GM19324 (cell line): ENCODE results near the gene DDX46.

ENCODE experiments used
- ATAC-seq: cut with Tn5 transposase; IDR thresholded peaks from one replicate; pipeline ENCODE4 v1.9.1; 2021; ENCODE audit warnings: mild to moderate bottlenecking, moderate library complexity; ENCODE audit not compliant: unreplicated experiment, low FRiP score

Gene DDX46

DNA sequence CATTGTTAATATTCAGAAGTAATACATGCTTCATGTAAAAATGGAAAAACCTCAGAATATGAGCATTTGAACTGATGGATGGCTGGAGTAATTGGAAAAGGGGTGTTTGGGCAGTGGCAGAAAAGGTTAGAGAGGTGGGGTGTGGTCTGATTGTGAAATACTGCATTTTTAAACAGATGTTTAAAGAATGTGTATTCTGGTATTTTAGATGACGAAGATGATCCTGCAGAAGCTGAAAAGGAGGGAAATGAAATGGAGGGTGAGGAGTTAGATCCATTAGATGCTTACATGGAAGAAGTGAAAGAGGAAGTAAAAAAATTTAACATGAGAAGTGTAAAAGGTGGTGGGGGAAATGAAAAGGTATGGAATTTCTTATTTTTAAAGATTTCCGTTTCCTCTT is 18.8 kb downstream of the DDX46 start:
- ATAC-seq, result no peak

DNA sequence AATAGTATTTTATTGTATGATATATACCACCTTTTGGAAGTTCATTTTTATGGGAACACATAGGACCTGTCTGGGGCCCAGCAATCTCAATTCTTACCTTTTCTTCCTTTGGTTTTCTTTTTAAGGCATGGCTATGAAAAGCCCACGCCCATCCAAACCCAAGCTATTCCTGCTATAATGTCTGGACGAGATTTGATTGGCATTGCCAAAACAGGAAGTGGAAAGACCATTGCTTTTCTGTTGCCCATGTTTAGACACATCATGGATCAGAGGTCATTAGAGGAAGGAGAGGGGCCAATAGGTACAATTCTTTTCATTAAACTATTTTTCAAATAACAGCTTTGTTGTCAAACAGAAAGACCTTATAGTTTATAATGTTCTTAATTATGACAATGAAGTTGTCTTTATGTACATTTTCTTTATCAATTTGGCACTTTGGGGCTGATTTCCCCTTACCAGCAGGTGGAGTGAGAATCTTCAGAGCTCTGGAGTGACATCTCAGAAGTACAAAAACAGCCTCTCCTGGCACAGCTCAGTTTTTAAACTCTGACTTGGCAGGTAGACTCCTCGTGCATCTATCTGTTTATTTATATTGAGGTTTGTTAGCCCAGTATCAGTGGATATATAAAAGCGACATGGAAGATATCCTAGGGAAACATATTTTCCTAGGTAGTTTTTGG is 25.8 kb downstream of the DDX46 start:
- ATAC-seq, result no peak

DNA sequence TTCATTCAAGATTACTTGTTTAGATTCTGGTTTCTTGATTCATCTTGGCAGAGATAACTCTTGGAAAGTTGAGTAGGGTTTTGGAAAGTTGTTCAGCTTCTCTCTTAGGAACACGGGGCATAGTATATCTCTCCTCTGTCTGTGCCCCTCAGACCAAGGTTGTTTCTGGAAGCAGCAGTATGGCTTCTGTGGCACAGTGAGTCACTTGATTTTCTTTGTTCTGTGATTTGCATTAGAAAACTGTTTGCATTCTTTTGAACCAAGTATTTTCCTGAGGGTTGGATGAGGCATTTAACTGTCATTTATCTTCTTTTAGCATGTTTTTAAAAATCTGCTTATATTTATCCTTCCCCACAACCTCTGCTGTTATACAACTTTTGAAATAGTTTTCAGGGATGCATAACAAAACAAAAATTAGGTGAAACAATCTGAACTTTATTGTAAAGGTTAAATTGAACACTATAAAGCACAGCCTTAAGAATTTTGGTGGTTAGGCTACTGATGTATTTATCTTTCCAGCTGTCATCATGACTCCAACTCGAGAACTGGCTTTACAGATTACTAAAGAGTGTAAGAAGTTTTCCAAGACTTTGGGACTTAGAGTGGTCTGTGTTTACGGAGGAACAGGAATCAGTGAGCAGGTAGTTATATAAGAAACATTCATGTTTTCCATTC is 26.5 kb downstream of the DDX46 start:
- no peak for ATAC-seq

DNA sequence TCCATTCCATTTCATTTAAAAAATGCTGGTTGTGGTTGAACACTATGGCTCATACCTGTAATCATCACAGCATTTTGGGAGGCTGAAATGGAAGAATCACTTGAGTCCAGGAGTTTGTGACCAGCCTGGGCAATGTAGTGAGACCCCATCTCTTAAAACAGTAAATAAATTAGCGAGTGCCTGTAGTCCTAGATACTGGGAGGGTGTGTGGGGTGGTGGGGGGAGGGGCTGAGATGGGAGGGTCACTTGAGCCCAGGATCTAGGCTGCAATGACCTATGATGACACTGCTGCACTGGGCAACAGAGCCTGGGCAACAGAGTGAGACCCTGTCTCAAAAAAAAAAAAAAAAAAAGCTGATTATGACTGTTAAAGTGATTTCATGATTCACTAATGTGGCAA is 29.1 kb downstream of the DDX46 start:
- no peak for ATAC-seq

DNA sequence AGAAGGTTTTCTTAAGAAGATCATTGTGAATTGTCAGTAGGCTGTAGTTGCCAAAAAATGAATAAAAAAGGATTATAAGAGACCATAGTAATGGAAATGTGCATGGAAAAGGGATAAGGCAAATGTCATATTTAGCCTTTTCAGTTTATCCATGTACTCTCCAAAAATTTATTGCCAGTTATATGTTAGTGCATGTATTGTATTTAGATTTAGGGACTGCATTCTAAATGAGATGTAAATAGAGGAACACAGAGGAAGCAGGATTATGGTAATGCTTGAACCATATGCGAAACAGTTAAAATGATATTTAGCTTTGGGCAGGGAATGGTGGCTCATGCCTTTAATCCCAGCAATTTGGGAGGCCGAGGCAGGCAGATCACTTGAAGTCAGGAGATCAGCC is 33.0 kb downstream of the DDX46 start:
- ATAC-seq, result no peak

DNA sequence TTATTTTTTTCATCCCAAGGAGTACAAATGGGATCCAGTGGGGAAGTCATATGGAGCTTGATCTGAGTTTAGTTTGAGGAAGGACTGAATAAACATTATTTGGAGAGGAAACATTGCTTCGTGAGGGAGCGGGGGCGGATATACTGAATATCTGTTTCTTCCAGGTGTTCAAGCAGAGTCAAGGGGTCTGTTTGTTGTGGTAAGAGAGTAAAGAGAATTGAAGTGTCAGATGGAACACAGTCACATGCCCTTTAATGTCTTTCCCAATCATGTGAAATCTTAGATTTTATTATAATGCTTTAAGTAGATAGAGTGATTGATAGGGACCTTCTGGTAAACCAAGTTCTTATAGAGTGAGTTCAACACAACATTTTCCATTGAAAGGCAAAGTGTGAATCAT is 33.7 kb downstream of the DDX46 start:
- ATAC-seq, result no peak

DNA sequence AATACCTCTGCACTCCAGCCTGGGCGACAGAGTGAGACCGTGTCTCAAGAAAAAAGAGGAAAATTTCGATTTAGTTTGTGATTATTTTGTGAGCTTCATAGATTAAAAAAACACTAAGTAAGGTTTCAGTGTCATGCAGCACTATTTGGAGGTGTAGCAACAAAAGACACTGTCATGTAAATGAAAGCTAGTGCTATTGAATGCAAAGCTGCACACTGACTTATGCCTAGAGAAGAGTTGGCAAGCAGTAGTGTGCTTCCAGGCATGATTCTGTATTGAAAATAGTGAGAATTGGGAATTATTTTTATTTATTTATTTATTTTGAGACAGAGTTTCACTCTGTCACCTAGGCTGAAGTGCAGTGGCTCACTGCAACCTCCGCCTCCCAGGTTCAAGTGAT is 34.5 kb downstream of the DDX46 start:
- ATAC-seq, result no peak

DNA sequence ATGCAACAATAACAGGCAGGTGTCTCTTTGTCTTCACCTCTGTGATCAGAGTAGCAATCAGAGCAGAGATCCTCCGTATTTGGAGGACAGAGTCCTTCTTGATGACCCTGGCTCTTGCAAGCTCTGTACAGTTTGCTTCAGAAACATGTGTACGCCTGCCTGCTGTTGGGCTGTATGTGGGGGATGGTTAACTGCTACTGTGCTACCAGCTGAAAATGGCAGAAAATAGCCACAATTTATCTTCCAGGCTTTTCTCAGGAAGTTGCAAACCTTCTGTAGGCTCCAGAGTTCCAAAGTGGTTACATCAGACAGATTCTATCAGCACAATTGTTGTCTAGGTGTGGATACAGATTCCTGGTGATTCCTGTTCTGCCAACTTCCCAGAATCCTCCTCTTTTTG is 35.5 kb downstream of the DDX46 start:
- ATAC-seq, result no peak

DNA sequence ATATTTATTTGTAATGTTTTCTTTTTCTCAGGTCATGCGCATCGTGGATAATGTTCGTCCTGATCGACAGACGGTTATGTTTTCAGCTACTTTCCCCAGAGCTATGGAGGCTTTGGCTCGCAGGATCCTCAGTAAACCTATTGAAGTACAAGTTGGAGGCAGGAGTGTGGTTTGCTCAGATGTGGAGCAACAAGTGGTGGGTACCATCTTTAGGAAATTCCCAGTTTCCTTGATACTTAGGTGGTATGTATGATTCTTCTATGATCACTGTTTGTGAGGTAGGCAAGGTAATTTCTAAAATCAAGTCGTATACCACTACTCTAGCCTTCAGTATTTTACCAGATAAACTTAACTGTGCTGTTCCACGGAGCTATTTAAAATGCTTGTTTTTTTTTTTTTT is 36.2 kb downstream of the DDX46 start:
- ATAC-seq, result no peak

DNA sequence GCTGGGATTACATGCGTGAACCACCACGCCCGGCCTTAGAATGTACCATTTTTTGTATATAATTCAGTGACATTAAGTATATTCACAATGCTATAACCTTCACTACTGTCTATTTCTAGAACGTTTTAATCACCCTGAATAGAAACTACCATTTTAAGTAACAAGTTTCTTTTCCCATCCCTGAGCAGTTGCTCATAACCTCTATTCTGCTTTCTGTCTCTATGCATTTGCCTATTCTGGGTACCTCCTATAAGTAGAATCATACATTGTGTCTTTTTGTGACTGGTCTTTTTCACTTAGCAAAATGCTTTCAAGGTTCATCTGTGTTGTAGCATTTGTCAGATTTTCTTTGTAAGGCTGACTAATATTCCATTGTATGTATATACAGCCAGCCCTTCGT is 39.9 kb downstream of the DDX46 start:
- ATAC-seq, result no peak

DNA sequence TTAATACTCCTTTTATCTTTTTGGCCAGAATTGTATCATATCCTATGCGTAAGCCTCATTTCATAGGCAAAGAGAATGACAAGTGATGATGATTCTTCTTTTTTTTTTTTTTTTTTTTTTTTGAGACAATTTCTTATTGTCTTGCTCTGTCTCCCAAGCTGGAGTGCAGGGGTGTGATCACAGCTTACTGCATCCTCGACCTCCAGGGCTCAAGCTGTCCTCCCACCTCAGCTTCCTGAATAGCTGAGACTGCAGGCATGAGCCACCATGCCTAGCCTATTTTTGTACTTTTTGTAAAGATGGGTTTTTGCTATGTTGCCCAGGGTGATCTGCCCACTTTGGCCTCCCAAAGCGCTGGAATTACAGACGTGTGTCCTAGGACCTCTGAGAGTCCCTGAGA is 45.2 kb downstream of the DDX46 start:
- no peak for ATAC-seq

DNA sequence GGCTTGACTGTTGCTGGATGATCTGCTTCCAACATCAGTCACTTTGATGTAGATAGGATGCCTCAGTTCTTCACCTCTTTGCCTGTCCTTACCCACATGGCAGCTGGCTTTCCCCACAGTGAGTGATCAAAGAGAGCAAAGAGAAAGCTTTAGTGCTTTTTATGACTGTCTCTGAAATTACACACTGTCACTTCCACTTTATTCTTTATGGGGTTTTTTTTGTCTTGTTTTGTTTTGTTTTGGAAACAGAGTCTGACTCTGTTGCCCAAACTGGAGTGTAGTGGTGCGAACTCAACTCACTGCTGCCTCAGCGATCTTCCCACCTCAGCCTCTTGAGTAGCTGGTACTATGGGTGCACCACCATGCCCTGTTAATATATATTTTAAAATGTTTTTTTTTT is 54.8 kb downstream of the DDX46 start:
- no peak for ATAC-seq

DNA sequence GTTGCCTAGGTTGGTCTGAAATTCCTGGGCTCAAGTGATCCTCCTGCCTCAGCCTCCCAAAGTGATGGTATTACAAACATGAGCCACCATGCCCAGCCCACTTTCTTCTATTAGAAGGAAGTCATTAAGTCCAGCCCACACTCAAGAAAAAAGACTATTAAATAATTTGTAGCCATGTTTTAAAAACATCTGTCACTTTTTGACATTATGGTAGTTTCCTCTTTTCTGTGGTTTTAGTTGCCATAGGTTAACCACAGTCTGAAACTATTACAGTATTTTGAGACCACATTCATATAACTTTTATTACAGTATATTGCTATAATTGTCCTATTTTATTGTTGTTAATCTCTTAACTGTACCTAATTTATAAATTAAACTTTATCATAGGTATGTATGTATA is 55.2 kb downstream of the DDX46 start:
- ATAC-seq, result no peak

DNA sequence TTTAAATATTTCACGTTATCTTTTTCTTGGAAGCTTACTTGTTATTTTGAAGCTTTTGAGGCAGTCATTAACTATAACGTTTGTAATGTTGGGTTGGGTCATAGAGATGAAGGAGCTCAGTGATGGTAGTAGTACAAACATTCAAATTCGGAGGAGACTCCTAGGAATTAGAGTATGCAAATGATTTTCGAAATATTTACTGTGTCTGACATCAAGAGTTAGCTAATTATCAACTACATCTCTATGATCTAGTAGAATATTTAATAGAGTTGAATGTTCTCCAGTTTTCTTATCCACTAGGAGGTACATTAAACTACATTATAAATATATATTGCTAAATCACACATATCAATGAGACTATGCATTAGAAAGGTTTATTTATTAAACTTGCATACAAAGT is 58.4 kb downstream of the DDX46 start:
- no peak for ATAC-seq

DNA sequence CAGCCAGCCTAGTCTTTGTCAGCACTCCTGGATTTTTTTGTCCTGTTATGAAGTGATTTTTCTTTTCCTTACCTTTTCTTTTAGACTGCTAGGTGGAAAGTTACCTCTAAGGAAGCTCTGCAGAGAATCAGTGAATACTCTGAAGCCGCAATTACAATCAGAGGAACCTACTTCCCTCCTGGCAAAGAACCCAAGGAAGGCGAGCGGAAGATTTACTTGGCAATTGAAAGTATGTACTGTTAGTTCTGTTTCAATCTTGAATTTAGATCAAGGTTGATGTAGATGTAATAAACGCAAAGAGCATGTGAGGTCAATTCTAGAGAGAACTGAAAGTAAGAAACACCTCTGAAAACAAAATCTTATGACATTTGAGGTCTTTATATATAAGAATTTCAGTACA is 60.2 kb downstream of the DDX46 start:
- no peak for ATAC-seq

DNA sequence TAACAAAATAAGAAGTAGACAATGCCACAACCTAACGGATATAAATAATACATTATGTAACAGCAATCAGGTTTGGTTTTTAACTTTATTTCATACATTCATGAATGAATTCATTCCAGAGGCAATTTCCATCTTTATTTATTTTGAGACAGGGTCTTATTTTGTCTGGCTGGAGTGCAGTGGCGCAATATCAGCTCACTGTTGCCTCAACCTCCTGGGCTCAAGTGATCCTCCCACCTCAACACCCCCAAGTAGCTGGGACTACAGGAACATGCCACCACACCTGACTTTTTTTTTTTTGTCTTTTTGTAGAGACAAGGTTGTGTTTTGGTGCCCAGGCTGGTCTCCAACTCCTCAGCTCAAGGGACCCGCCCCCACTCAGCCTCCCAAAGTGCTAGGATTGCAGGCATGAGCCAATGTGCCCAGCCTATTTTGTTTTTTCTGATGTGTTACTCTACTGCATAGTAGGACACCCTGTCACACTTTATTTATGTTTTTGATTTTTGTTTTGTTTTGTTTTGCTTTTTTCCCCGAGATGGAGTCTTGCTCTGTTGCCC is 60.9 kb downstream of the DDX46 start:
- ATAC-seq, result no peak

DNA sequence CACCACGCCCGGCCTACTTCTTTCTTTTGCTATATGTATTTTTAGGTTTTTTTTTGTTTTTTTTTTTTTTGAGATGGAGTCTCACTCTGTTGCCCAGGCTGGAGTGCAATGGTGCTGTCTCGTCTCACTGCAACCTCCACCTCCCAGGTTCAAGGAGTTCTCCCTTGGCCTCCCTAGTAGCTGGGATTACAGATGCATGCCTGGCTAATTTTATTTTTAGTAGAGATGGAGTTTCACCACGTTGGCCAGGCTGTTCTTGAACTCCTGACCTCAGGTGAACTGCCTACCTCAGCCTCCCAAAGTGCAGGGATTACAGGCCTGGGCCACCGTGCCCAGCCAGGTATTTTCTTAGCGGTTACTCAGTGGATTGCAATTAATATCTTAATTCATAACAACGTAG is 63.3 kb downstream of the DDX46 start:
- ATAC-seq, result no peak

DNA sequence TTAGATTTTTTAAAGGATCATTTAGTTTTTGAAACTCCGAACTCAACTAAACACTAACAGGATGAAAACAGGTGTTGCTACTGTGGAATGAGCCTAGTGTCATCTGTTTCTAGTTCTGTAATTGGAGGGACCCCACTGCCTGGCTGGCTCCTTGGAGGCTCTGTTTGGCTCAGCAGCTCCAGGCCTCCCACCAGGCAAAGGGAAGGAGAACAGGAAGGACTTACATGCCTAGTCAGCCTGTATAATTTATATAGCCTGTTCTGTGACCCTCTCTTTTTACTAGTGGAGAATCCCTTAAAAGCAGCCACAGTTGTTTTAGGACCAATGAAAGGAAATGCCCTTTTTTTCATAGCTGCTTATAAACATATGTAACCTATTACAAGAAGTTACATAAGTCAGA is 66.1 kb downstream of the DDX46 start:
- no peak for ATAC-seq

DNA sequence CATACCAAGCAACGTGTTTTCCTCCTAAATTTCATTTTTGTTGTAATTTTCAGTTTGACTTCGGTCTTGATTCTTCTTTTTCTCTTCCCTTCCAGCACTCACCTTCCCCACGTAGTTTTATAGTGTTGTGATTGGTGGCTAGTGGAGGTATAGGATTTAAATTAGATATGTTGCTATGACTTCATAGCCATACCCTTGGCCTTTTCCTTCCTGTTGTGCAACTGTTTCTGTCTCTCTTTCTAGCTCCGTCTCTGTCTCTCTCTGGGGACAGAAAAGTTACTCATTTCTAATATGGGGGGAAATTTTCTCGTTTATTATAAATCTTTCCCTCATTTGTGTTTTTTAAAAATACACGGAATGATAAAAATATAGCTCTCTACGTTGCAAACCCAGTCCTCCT is 66.6 kb downstream of the DDX46 start:
- no peak for ATAC-seq

DNA sequence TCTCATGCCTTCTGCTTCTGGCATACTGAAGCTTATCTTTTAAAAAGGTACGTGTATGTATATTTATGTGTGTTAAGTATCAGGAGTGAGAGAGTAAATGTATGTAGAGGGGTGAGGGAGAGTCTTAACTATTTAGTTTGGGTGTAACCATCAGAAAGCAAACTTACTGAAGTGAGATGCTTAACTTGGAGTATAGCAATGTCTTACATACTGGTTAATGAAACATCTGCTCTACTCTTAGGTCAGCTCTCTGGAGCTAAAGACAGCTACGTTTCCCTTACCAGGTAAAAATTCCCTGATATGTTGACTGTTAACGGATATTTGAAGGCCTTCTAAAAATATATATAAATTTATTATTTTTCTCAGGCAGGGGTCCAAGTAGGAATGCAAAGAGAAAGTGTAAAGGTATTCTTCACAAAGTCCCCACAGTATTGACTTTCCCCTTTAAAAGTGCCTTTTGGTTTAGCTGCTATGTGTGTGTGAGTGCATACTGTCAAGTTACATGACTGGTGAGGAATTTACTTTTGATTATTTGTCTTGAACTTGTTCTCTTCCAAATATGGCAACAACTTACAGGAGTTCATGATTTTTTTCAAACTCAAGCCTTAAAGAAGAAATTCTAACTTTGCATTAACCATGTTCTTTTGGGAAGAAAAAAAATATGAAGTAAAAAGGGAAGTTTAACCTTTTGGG is 74.9 kb downstream of the DDX46 start:
- no peak for ATAC-seq

DNA sequence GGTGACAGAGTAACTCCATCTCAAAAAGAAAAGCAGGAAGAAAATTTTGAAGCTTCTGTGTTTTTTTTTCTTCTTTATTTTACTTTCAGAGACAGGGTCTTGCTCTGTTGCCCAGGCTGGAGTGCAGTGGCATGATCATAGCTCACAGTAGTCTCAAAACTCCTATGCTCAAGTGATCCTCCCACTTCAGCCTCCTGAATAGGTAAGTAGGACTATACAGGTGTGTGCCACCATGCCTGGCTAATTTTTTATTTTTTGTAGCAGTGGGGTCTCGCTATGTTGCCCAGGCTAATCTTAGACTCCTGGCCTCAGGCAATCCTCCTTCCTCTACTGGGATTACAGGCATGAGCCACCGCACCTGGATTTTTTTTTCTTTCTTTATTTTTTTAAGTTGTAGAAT is 77.0 kb downstream of the DDX46 start:
- no peak for ATAC-seq
